ENCODE results near the gene ARMCX5.
A peak's percentile ranks its signal among the peaks of the same experiment; 100 is the strongest.

ARMCX5 gene

DNA sequence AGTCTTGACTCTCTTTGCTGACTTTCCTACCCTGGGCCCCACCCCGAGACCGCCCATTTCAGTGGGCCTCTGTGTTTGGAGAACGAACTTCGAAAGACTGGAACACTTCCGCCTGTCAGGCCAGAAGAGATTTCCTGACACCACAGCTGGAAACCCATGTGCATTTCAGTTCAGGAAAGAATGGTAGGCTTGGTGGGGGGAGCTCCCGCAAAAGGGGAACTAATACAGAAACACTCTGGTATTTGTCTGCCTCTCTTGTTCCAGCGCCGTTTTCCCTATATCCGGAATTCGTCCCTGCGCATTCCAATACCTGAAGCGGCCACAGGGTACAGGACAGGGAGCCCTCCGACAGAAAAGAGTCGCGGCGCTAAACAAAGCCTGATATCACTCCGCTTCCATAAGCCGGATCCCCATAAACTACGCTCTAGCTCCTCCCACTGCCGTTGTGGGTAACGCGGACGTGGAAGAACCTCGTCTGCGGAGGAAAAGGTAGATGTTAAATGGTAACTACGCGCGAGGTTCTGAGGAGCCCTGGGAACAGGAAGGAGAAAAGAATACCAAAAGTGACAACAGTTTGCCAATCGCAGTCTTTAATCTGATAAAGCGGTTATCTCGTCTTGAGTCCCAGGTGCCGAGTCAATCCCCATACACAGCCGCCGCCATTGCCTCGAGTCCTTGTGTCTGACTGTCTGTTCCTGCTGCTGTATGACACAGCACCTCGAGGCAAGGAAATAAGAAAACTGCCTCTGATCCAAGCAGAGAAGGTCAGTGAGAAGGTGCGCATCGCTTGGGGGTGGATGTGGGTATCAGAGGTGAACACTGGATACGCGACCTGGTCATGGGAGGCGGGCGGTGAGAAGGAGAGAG lies at the start of gene ARMCX5:
ARMCX5 (plus strand) TSS at position 432 of the 867 bp plus-strand sequence. CDS start 2,627 bp downstream, outside the sequence.
- peak; percentile 41 for DNase-seq (ENCODE audit: low read depth)

GRCh38 chrX:102558607-102559006 lies 40.7 kb upstream of the ARMCX5 start:
- DNase-seq (ENCODE audit: low read depth) = no peak

DNA sequence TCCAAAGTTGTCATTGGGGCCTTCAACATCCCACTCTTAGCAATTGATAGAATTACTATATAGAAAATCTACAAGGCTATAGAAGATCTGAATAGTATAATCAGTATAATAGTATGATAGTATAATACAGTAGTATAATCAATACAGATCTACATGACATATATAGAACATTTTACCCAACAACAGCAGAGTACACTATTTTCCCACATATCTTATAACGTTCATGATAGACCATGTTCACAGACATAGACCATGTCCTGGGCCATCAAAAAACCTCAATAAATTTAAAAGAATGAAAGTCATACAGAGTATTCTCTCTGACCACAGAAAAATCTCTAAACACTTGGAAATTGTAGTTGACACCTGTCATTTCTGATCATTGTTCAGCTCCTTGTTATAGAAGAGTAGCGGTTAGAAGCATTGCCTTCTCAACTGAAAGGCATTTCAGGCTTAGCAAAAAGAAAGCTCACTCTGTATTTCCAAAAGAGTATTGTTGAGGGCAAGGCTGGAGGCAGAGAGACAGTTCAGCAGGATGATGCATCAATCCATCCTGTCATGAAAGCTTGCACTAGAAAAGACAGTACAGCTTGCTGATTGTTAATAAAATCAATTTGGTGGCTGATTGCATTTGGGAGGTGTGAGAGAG lies 38.8 kb upstream of the ARMCX5 start:
- no peak for DNase-seq (ENCODE audit: low read depth)

DNA sequence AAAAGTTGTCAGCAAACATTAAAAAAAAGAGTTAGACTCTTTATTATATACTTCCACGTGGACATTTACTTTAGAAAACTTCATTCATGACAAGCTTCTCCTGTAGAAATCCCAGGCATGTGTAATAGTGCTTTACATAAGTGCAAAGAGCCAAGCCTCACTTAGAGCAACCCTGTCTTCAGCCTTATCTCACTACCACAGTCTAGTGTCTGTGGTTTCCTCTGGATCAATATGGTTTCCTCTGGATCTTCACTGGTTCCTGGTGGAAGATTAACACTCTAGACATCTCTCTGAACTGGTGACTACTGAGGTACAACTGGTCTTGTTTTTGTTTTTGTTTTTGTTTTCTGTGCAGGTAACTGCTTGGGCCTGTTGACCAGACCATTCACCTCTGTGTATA lies 18.4 kb upstream of the ARMCX5 start:
- DNase-seq (ENCODE audit: low read depth) = no peak

- DNase-seq (ENCODE audit: low read depth) = no peak
Observed at GRCh38 chrX:102593367-102593766, 5.9 kb upstream of the ARMCX5 start.

DNA sequence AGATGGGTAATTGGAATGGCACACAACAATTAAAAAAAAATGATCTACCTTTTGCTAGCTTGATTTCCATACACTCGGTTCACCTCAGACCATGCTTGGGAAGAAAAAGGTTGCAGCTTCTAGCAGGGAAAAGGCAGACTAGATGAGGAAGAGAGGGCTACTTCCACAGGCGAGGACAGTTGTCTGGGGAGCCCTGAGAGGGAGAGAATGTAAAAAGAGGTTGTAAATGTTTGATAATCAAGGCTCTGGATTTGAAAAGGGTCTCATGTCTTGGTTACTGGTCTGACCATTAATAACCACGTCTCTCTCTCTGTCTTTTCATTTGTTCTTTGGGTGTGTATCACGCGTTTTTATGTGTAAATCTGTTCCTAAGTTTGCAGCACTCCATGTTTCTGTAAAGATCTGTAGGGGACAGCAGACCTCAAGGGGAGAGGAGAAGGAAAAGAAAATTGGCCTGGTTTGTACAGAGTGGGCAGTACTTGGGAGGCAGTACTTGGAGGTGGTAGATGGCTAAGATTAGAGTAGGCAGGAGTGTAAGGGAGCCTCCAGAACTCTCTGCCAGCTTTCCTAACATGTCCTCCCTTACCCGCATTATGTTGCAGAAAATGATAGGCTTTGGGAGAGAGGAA lies 750 bp downstream of the ARMCX5 start:
- DNase-seq (ENCODE audit: low read depth) = no peak

- DNase-seq (ENCODE audit: low read depth) = no peak
Observed at GRCh38 chrX:102604327-102604726, 5.0 kb downstream of the ARMCX5 start.

- DNase-seq (ENCODE audit: low read depth) = no peak
Observed at GRCh38 chrX:102606115-102606514, 6.8 kb downstream of the ARMCX5 start.

DNA sequence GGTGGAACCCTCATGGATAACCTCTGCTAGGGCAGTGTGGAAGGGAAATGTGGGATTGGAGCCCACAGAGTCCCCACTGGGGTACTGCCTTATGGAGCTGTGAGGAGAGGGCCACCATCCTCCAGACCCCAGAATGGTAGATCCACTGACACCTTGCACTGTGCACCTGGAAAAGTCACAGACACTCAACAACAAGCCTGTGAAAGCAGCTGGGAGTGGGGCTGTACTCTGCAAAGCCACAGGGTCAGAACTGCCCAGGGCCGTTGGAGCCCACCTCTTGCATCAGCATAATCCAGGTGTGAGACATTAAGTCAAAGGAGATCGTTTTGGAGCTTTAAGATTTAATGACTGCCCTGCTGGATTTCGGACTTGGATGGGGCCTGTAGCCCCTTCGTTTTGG lies 11.6 kb downstream of the ARMCX5 start:
- DNase-seq (ENCODE audit: low read depth) = no peak

GRCh38 chrX:102624105-102624504 lies 24.8 kb downstream of the ARMCX5 start:
- no peak for DNase-seq (ENCODE audit: low read depth)

- DNase-seq (ENCODE audit: low read depth) = no peak
Observed at GRCh38 chrX:102627640-102628039, 28.3 kb downstream of the ARMCX5 start.

DNA sequence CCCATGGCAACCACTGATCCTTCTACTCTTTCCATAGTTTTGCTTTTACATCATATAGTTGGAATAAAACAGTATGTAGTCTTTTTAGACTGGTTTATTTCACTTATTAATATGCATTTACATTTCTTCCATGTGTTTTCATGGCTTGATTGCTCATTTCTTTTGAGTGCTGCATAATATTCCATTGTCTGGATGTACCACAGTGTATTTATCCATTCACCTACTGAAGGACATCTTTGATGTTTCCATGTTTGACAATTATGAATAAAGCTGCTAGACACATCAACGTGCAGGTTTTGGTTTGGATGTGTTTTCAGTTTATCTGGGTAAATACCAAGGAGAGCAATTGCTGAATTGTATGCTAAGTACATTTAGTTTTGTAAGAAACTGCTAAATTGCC lies 38.2 kb downstream of the ARMCX5 start:
- DNase-seq (ENCODE audit: low read depth) = no peak

DNA sequence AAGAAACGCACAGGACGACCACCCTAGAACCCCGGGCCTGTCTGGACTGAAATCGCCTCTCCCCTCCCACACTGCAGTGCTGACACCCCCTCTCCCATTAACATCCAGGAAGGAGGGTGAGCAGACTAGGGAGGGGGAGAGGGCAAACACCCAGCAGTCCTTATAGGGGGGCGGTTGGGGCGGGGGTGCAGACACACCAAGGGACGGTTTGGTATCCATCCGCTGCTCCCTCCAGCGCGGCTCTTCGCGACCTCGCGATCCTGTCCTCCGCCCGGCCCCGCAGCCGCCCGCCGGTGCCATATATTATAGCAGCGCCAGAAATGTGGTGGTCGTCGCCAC lies 51.6 kb downstream of the ARMCX5 start:
- no peak for DNase-seq (ENCODE audit: low read depth)

- DNase-seq (ENCODE audit: low read depth) = peak; percentile 42
Observed at GRCh38 chrX:102651242-102652011, 52.1 kb downstream of the ARMCX5 start, which contains the start of gene GPRASP1. TSS of gene GPRASP1 (plus strand) at chrX:102651483. CDS start at chrX:102653914, 2,431 bp downstream.

GRCh38 chrX:102652031-102652688 lies 52.8 kb downstream of the ARMCX5 start:
- DNase-seq (ENCODE audit: low read depth) = peak; percentile 29
